GM18526 (cell line): Measurements from ENCODE around the gene SRCIN1.

ENCODE experiments used
- POLR2A ChIP-seq: IDR thresholded peaks from 3 replicates; pipeline ENCODE4 v1.6.1; 2011; ENCODE audit not compliant: insufficient read length; ENCODE audit errors: extremely low read depth

Gene SRCIN1

DNA sequence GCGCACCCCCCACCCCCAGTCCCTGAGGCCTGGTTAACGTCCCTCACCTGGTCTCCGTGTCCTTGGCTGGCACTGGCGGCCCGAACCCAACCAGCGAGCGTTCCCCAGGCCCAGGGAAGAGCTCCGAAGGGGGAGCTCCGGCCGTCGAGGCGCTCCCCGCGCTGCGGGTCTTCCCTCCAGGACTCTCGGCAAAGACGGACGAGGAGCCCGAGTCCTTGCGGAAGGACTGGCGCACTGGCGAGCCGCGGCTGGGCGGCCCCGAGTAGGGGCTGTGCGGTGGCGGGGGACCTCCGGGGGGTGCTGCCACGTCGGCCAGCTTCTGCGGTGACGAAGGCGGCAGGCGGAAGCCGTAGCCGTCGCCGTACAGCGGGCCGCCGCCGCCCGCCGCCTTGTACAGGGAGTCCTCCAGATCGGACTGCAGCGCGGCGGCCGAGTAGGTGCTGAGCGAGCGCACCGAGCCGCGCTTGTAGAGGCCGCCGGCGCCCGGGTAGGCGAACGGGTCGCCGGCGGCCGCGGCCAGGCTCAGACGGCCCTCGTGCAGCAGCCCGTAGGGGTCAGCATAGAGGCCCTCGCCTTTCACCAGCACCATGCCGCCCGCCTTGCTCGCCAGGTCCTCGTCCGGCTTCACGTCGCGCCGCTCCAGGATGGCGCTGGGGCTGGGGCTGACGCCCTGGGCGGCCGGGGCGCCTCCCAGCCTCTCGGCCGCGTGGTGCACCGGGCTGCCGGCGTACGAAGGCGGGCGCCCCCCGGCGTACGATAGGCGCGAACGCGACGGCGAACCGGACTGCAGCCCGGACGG is 44.1 kb downstream of the SRCIN1 start:
- TF ChIP-seq POLR2A: no peak

DNA sequence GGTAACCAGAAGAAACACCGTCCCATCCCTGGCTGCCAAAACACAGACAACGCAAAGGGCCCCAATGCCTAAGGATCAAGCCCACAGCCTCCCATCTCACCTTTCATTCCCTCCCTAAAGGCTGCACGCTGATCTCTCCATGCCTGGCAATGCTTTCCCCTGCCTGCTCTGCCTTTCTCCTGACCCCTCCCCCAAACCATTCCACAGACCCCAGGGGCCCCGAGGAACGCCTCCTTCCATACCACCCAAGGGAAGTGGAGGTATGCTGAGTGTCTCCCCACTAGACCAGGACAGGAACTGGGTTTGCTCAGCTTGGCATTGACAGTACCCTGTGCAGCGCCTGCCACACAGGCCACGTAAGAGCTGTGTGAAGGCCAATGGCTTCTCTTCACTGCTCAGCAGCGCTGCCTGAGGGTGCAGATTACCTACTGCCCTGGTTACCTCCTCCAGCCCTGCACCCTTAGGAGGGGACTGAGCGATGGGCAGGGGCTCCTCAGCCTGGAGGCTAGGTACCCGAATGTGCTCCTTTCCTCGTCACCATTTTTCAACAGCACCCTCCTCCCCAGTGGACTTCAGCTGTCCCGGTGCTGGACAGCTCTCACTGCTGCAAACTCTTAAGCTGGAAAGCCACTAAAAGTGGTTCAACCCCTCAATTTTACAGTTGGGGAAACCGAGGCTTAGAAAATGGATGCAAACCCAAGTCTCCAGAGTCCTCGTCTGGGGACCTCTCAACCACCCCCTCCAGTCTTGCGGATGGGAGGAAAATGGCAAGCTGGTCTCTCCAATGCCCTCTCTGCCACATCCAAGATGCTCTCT is 45.0 kb downstream of the SRCIN1 start:
- TF ChIP-seq POLR2A: no peak

DNA sequence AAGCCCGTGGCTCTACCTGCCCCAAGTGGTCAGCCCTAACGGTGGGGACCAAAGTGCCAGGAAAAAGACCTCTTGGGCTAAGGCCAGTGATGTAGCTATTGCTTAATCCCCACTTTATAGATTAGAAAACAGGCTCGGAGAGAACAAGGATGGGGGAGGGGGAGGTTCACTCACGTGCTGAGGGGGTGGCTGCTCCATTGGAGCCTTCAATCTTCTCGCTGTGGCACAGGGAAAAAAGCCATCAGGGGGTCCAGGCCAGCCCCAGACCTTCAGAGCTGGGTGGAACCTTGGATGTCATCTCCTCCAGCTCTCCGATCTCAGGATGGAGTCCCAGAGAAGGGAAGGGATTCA is 45.9 kb downstream of the SRCIN1 start:
- no peak for TF ChIP-seq POLR2A

DNA sequence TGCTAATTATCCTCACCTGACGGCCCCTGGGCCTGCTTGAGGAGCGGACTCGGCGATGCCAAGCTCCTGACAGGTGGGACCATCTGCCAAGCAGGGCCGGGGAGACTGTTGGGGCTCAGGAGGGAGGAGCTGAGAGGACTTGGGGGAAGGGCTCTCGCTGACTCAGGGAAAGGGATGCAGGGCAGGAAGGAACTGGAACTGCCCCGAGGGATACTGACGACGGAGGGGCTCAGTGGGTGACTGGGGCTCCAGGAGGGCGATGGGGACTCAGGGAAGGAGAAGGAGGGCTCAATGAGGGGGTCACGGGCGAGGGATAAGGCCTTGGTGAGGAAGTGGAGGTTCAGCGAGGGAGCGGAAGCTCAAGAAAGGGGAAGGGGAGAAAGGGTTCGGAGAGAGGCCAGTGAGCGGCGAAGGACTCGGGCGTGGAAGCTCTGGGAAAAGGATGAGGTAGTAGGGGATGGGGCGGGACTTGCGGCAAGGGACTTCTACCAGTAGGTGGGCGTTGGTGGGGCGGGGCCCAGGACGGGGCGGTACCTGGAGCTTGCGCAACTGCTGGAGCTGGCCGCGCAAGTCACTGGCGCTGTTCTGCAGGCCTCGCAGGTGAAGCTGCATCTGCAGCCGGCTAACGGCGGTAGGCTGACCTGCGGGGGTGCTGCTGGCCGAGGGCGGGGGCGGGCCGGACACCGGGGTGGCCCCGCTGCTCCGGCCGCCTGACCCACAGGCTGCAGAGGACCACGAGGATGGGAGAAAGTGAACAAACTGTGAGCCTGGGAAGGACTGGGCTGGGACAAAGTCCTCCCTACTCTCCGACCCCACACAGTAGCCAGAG is 46.5 kb downstream of the SRCIN1 start:
- TF ChIP-seq POLR2A: no peak

DNA sequence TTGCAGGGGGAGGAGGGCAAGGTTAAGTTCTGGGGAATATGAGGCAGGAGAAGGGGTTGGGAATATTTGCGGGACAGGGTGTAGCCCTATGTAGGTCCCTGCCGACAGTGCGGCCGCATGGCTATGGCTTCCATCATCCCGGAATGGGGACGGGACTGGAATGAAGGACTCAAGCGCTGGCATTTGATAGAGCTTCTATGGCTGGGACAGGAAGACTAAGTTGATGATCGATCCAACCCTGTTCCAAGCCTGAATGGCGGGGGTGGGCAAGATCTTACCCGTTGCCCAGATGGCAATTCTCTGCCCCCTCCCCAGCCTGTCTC is 47.1 kb downstream of the SRCIN1 start:
- no peak for TF ChIP-seq POLR2A

DNA sequence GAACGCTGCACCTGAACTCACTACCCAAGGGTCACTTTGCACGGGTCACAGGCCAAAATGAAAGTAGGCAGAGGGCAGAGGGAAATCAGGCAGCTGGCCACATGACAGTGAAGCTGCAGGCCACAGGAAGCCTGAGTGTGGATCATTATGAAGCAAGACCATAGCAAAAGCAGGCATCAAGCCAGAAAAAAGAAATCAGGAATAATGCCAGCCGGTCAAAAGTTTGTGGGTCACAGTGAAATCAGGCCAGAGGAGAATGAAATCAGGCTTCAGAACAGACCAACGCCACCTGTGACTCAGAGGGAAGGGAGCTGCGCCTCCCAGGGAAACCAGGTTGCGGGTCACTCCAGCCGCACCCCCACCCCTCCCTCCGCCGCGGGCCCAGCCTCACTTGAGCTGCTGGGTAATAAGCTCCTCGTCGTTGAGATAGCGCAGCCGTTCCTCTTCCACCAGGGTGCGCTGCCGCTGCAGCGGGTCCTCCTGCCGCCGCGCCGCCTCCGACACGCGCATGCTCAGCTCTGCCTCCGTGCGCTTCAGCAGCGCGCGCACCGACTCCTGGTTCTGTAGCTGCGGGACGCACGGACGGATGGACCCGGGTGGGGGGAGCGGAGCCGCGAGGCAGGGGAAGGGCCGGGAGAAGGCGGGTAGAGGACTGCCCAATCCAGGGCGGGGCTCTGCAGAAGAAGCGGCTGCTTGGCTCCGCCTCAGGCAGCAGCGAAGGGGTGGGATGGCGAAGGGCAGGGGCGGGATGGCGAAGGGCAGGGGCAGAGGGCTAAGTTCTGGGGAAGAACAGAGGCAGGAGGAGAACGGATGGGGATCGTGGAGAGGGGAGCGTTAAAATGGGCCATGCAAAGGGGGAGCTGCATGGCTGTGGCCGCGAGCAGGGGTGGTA is 47.7 kb downstream of the SRCIN1 start:
- peak; percentile 26 for TF ChIP-seq POLR2A

DNA sequence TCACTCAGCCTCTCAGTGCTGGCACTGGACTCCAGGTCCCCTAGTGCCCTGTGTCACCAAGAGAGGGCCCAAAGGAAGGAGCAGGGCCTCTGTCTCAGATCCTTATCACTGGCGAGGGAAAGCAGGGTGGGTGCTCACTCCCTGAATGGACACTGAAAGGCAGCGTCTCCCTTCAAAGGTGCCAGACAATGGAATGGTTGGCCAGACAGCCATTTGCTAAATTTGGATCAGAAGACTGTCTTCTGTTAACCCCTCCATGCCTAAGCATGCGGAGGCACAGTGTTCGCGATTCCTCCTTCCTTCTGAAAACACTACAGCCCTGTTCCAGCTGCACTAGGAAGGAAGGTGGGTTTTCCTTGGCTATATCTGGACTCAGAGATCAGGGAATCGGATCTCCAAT is 48.4 kb downstream of the SRCIN1 start:
- TF ChIP-seq POLR2A: no peak

DNA sequence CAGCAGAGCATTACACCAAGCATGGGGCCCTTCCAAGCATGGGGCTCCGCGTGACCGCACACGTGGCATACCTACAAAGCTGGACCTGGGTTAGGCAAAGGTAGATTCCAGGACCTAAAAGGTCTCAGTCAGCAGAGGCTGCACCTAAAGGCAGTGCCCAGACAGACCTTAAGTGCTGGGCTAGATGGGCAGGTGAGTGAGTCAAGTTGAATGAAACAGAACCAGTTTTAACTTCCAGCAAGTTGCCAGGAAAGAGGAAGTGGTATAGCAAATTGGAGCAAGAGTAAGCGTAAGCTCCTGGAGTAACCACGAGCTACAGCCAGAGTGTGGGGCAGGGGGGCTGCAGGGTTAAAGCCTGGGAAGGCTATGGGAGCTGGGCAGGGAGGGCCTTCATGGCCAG is 49.5 kb downstream of the SRCIN1 start:
- no peak for TF ChIP-seq POLR2A

DNA sequence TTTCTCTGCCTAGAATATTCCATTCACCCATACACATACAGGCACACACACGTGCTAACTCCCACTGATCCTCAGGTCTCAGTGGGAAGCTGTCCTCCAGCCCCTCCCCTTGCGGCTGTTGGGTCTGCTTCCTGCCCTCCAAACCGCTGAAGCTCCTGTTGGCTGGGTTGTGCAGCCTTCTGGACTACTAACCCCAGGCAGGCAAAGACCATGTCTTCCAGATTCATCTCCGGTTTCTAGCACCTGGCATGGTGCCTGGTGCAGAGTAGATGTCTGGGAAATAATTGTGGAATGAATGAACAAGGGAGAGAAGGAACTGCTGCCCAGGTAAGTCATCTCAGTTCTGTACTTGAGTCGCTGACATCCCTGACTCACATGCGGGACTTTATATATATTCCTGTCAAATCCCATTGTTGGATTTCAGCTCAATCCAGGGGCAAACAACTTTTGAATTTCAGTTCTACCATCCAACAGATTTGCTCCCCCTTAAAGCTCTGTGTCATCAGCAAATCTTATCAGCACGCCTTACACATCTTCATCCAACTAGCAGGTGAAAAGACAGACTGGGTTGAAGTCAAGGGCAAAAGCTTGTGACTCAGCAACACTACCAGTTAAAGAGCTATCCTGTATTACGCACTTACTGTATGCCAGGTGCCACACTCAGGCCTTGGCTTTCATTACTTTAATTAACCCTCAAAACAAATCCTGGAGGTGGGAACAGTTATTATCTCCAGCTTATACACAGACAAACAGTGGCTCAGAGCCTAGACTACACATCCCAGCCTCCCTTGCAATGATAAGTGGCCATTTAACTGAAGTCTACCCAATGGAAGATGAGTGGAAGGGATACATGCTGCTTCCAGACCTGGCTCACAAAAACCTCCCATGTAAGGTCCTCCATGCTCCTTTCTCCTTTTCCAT is 51.1 kb downstream of the SRCIN1 start:
- no peak for TF ChIP-seq POLR2A

DNA sequence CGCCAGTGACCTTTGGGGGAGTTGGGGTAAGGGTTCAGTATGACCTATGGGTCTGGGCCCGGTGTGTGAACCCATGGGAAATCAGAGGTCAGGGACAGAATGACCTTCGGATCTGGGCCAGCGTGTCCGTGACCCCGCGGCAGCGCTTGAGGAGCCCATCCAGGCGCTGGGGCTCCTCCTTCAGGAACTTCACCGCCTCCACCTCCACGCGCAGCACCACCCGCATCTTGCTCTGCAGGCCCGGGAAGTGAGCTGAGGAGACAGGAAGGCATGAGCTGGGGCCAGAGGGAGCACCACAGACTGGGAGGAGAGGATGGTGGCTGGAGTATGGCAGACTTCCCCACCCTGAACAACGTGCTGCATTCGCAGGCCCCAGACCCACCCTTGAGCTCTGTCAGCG is 53.4 kb downstream of the SRCIN1 start:
- TF ChIP-seq POLR2A: no peak

DNA sequence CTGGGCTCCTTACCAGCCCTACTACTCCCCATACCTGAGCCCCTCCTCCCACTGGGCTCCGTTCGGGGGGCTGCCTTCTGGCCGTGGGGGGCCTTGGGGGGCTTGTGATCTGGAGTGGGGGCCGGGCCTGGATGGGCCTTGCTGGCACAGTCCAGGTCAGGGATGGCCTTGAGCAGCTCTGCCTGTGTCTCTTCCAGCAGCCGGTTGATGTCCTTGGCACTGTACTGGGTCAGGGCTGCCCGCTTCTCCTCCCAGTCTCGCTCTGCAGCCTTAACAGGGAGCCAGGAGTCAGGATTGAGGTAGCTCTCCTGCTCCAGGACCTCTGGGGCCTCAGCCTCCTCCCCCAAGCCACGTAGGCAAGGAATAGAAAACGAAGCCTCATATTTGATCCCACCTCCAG is 54.6 kb downstream of the SRCIN1 start:
- no peak for TF ChIP-seq POLR2A

DNA sequence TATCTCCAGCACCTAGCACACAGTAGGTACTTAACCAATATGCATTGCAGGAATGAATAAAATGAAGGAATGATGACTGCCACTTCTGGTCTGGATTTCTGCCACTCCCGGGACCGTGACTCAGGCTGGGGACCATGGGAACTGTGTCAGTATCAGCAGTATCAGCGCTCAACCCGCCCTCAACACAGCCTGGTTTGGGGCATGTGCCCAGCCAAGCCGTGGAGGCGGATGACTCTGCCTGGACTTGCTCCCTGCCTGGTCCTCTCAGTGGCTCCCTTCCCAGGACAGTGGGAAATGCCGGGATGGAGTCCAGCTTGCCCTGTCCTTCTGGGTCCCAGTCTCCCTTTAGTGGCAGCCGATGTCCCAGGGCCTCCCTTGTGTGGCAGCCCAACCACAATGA is 55.1 kb downstream of the SRCIN1 start:
- TF ChIP-seq POLR2A: no peak

DNA sequence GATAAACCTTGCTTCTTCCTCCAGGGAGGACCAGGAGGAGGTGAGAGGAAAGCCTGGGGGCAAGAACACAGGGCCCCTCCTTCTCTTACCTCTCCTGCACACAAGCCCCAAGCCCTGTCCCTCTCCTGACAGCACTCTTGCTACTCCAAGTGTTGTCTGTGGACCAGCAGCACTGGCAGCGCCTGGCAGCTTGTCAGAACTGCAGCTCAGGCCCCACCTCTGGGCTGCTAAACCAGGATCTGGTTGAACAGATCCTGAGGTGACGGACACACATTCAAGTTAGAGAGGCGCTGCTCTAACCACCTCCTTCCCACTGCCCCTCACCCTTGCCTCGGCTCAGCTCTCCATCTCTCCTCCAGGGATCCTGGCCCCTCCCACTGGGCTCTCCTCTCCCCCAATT is 56.5 kb downstream of the SRCIN1 start:
- no peak for TF ChIP-seq POLR2A

DNA sequence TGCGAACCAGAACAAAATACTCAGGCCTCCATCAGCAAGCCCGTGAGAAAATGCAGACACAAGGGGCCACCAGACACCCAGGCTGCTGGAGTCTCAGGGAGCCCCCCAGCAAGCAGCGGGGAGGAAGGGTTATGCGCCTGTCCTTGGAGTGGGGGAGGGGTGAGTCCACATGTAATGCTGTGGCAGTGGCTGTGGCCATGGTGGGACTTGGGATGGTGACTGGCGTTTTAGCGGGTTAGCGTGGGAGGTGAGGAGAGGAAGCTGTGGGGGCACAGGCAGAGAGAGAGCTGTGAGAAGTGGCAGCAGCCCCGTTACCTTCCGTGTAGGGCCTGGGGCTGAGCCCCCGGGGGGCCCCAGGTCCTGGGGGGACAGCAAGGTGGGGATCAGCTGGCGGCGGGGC is 58.3 kb downstream of the SRCIN1 start:
- TF ChIP-seq POLR2A: no peak
